Thymus (tissue), 11 donors: ENCODE measurements around the gene ARHGAP15. TPM values are rescaled to one million over a fixed set of nuclear protein-coding genes. Genes with fewer than 3 reads are reported as not detected.
A peak's percentile ranks its signal among the peaks of the same experiment; 100 is the strongest.

ENCODE experiments used
- DNase-seq, 9 donors: peaks; one replicate each; pipeline ENCODE4 v3.0.0-alpha.2; 2013; ENCODE audit warnings: low spot score in 9 of 9, low read depth in 6 of 9, missing footprints in 1 of 9
- H3K27ac ChIP-seq, 2 donors: one replicate each; pipeline ENCODE4 v1.5.1; 2013; ENCODE audit warnings: control low read depth in 1 of 2, low read depth in 1 of 2, low read length in 1 of 2, mild to moderate bottlenecking in 1 of 2, moderate library complexity in 1 of 2
- H3K27me3 ChIP-seq, 2 donors: one replicate each; pipeline ENCODE4 v1.5.1; 2013; ENCODE audit warnings: low read length in 1 of 2; ENCODE audit not compliant: control insufficient read depth in 2 of 2, insufficient read depth in 1 of 2
- H3K36me3 ChIP-seq, 2 donors: one replicate each; pipeline ENCODE4 v1.5.1; 2013; ENCODE audit warnings: low read length in 1 of 2, mild to moderate bottlenecking in 1 of 2, moderate library complexity in 1 of 2; ENCODE audit not compliant: control insufficient read depth in 2 of 2, insufficient read depth in 2 of 2
- H3K4me1 ChIP-seq, 2 donors: one replicate each; pipeline ENCODE4 v1.5.1; 2013; ENCODE audit warnings: low read length in 2 of 2; ENCODE audit not compliant: control insufficient read depth in 2 of 2, insufficient read depth in 2 of 2
- H3K4me3 ChIP-seq, 2 donors: one replicate each; pipeline ENCODE4 v1.5.1; 2013; ENCODE audit warnings: low read length in 2 of 2, control low read depth in 1 of 2, mild to moderate bottlenecking in 1 of 2
- H3K9me3 ChIP-seq, 2 donors: one replicate each; pipeline ENCODE4 v1.5.1; 2013; ENCODE audit warnings: low read length in 1 of 2, mild to moderate bottlenecking in 1 of 2; ENCODE audit not compliant: control insufficient read depth in 2 of 2, insufficient read depth in 1 of 2
- WGBS: extraction: QIAGEN DNeasy Blood & Tissue Kit; methylation state at CpG from one replicate; pipeline ENCODE4 v1.1.7; 2013; 5-methylcytosine and 5-hydroxymethylcytosine counted together
- polyA plus RNA-seq: library from polyadenylated mRNA; stranded (reverse); fragments of 200-250 nt; gene quantifications from one replicate; pipeline ENCODE4 v1.2.3, GENCODE V29; 2013
- total RNA-seq: library from RNA; stranded (reverse); fragments of 120-200 nt; gene quantifications from one replicate; pipeline ENCODE4 v1.2.4, GENCODE V29; 2013
- donor health status: healthy.

The ARHGAP15 gene
- total and polyA plus RNA-seq, 2 donors: 55.8 to 182 TPM

- DNase-seq: peak in 1 of 9 donors; percentile 28
- H3K4me1 ChIP-seq: peaks cover 6 to 9% of the 10 kb centered on the region in 2 donors
Observed at GRCh38 chr2:143254110-143254509, 124.9 kb downstream of the ARHGAP15 start.

GRCh38 chr2:143255086-143255485, 125.9 kb downstream of the ARHGAP15 start:
- H3K27ac ChIP-seq: no peak overlapping the region
- DNase-seq: no peak
- no peaks in the 10 kb centered on the region for H3K27me3 ChIP-seq
- H3K9me3 ChIP-seq: no peaks in the 10 kb centered on the region
- 84% methylated on average over 3 of the region's 3 CpGs for WGBS
- H3K4me3 ChIP-seq: no peak overlapping the region
- H3K4me1 ChIP-seq: peaks cover 6 to 12% of the 10 kb centered on the region in 2 donors
- H3K36me3 ChIP-seq: peaks cover 0 to 18% of the 10 kb centered on the region in 2 donors

More at GRCh38 chr2:143254110-143254509, 124.9 kb downstream of the ARHGAP15 start:
- WGBS: 35% methylated on average over 1 of the region's 1 CpG
- no peaks in the 10 kb centered on the region for H3K27me3 ChIP-seq
- H3K9me3 ChIP-seq: no peaks in the 10 kb centered on the region
- H3K4me3 ChIP-seq: no peak overlapping the region
- no peak overlapping the region for H3K27ac ChIP-seq
- peaks cover 0 to 18% of the 10 kb centered on the region in 2 donors for H3K36me3 ChIP-seq

GRCh38 chr2:143255899-143256298, 126.7 kb downstream of the ARHGAP15 start:
- Histone ChIP-seq H3K27ac (no peak overlapping the region), H3K27me3 (no peaks in the 10 kb centered on the region), H3K36me3 (peaks cover 0 to 11% of the 10 kb centered on the region in 2 donors), H3K9me3 (no peaks in the 10 kb centered on the region), H3K4me1 (peaks cover 6 to 12% of the 10 kb centered on the region in 2 donors), H3K4me3 (no peak overlapping the region)
- DNase-seq: no peak

GRCh38 chr2:143258126-143258892, 129.1 kb downstream of the ARHGAP15 start:
- DNase-seq: peak in 7 of 9 donors; percentile 26 to 72 (median 42)
- H3K9me3 ChIP-seq: no peaks in the 10 kb centered on the region
- H3K4me1 ChIP-seq: peaks cover 6 to 25% of the 10 kb centered on the region in 2 donors
- WGBS: 33% methylated on average over 3 of the region's 3 CpGs
- H3K4me3 ChIP-seq: no peak overlapping the region
- H3K27ac ChIP-seq: peak overlapping the region; percentile 54 to 81
- no peaks in the 10 kb centered on the region for H3K27me3 ChIP-seq
- H3K36me3 ChIP-seq: peaks cover 3 to 9% of the 10 kb centered on the region in 2 donors

- peak overlapping the region in 1 of 2 donors; percentile 81 for H3K27ac ChIP-seq
- peaks cover 5 to 18% of the 10 kb centered on the region in 2 donors for H3K36me3 ChIP-seq
- H3K27me3 ChIP-seq: no peaks in the 10 kb centered on the region
- H3K9me3 ChIP-seq: no peaks in the 10 kb centered on the region
- H3K4me1 ChIP-seq: peaks cover 6 to 25% of the 10 kb centered on the region in 2 donors
- DNase-seq: peak in 8 of 9 donors; percentile 52 to 83 (median 60)
- H3K4me3 ChIP-seq: no peak overlapping the region
- 17% methylated on average over 5 of the region's 5 CpGs for WGBS
Observed at GRCh38 chr2:143259368-143259958, 130.2 kb downstream of the ARHGAP15 start.

GRCh38 chr2:143261986-143262385, 132.8 kb downstream of the ARHGAP15 start:
- H3K36me3 ChIP-seq: peaks cover 7 to 21% of the 10 kb centered on the region in 2 donors
- no peaks in the 10 kb centered on the region for H3K27me3 ChIP-seq
- 25% methylated on average over 4 of the region's 4 CpGs for WGBS
- DNase-seq: peak in 6 of 9 donors; percentile 37 to 76 (median 46)
- H3K27ac ChIP-seq: peak overlapping the region; percentile 62 to 64
- peaks cover 6 to 25% of the 10 kb centered on the region in 2 donors for H3K4me1 ChIP-seq
- peaks cover 0 to 1% of the 10 kb centered on the region in 2 donors for H3K9me3 ChIP-seq
- H3K4me3 ChIP-seq: no peak overlapping the region

- Histone ChIP-seq H3K9me3 (peaks cover 0 to 1% of the 10 kb centered on the region in 2 donors), H3K27me3 (no peaks in the 10 kb centered on the region), H3K4me1 (peaks cover 5 to 25% of the 10 kb centered on the region in 2 donors), H3K27ac (peak overlapping the region; percentile 10 to 64), H3K4me3 (no peak overlapping the region), H3K36me3 (peaks cover 7 to 21% of the 10 kb centered on the region in 2 donors)
- DNase-seq: no peak
- WGBS: 89% methylated on average over 4 of the region's 4 CpGs
Observed at GRCh38 chr2:143262389-143262788, 133.2 kb downstream of the ARHGAP15 start.

- H3K36me3 ChIP-seq: peaks cover 7 to 21% of the 10 kb centered on the region in 2 donors
- DNase-seq: no peak
- H3K27ac ChIP-seq: no peak overlapping the region
- H3K27me3 ChIP-seq: no peaks in the 10 kb centered on the region
- 93% methylated on average over 2 of the region's 2 CpGs for WGBS
- H3K9me3 ChIP-seq: peaks cover 0 to 1% of the 10 kb centered on the region in 2 donors
- no peak overlapping the region for H3K4me3 ChIP-seq
- peaks cover 3 to 20% of the 10 kb centered on the region in 2 donors for H3K4me1 ChIP-seq
Observed at GRCh38 chr2:143263066-143263625, 133.9 kb downstream of the ARHGAP15 start.

GRCh38 chr2:143264851-143265250, 135.6 kb downstream of the ARHGAP15 start:
- DNase-seq: no peak
- Histone ChIP-seq H3K4me3 (no peak overlapping the region), H3K36me3 (peaks cover 7 to 21% of the 10 kb centered on the region in 2 donors), H3K9me3 (peaks cover 0 to 1% of the 10 kb centered on the region in 2 donors), H3K4me1 (peaks cover 0 to 13% of the 10 kb centered on the region in 2 donors), H3K27ac (no peak overlapping the region), H3K27me3 (no peaks in the 10 kb centered on the region)
- 94% methylated on average over 2 of the region's 2 CpGs for WGBS
